ENCODE results near the gene ZNF582. TPM values are rescaled to one million over a fixed set of nuclear protein-coding genes. Genes with fewer than 3 reads are reported as not detected.

ZNF582 gene
- total and polyA plus RNA-seq, 2 donors from 2014 or later: 3.8 to 5.0 TPM

DNA sequence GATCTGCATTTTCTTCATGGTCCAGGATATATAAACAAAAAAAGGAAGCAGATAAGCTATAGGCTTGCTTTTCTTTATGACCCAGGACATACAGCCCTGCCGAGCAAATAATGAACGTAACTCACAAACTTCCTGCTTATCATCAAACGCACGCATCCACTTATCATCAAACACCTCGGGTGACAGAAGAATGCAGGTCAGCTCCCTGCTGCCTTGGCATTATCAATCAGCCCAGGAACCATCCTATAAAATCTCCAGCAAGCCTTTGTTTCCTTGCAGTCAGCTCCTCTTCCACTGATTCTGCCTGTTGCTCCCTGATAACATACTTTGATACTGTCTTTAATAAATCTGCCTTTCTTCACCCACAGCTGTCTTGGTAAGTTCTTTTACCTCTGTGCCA lies 5.5 kb upstream of the ZNF582 start:
- FAIRE-seq (no peak), DNase-seq (no peak)
- Histone ChIP-seq H3K27me3 (ENCODE audit: control insufficient read depth, insufficient read depth, low read length) (no peaks in the 10 kb centered on the region), H3K36me3 (ENCODE audit: control insufficient read depth in 2 of 3, insufficient read depth in 3 of 3, low read length in 3 of 3) (peaks cover 4 to 8% (median 6%) of the 10 kb centered on the region in 3 donors), H3K9ac (ENCODE audit: low read length in 3 of 3) (no peak overlapping the region), H3K9me3 (ENCODE audit: control insufficient read depth in 2 of 3, insufficient read depth in 1 of 3, low read length in 3 of 3) (peaks cover 0 to 14% (median 2%) of the 10 kb centered on the region in 3 donors), H3K4me1 (ENCODE audit: control insufficient read depth in 2 of 3, insufficient read depth in 2 of 3, low read depth in 1 of 3, low read length in 3 of 3) (peaks cover 0 to 8% (median 3%) of the 10 kb centered on the region in 3 donors), H3K27ac (ENCODE audit: low read depth in 2 of 2, low read length in 2 of 2) (no peak overlapping the region), H3K4me3 (ENCODE audit: low read length in 3 of 3) (no peak overlapping the region)
- intact Hi-C loops (cut with DNase I): no loop called here
- TF ChIP-seq, protein P1, sequence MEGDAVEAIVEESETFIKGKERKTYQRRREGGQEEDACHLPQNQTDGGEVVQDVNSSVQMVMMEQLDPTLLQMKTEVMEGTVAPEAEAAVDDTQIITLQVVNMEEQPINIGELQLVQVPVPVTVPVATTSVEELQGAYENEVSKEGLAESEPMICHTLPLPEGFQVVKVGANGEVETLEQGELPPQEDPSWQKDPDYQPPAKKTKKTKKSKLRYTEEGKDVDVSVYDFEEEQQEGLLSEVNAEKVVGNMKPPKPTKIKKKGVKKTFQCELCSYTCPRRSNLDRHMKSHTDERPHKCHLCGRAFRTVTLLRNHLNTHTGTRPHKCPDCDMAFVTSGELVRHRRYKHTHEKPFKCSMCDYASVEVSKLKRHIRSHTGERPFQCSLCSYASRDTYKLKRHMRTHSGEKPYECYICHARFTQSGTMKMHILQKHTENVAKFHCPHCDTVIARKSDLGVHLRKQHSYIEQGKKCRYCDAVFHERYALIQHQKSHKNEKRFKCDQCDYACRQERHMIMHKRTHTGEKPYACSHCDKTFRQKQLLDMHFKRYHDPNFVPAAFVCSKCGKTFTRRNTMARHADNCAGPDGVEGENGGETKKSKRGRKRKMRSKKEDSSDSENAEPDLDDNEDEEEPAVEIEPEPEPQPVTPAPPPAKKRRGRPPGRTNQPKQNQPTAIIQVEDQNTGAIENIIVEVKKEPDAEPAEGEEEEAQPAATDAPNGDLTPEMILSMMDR (IDR thresholded peaks at IDR 0.05; ENCODE audit: borderline replicate concordance, extremely low read depth, insufficient read depth): no peak

DNA sequence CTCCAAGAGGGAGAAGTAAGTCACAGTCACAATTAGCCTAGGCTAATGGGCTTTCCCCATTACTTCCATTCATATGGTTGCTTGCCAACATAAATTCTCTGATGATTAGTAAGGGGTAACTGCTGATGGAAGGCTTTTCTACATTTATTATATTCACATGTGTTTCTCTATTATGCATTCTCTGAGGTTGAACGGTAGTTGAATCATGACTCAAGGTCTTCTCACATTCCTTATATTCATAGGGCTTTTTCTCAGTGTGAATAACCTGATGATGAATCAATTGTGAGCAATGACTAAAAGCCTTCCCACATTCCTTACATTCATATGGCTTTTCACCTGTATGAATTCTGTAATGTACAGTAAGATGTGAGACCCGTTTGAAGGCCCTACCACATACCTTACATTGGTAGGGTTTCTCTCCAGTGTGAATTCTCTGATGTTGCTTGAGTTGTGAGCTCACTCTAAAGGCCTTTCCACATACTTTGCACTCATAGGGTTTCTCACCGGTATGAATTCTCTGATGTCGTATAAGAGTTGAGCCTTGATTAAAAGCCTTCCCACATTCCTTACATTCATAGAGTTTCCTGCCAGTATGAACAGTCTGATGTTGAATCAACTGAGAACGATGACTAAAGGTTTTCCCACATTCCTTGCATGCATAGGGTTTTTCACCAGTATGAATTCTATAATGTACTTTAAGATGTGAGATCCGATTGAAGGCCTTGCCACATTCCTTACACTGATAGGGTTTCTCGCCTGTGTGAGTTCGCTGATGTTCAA lies 9.3 kb downstream of the ZNF582 start:
- H3K27ac ChIP-seq (ENCODE audit: low read depth in 2 of 2, low read length in 2 of 2): no peak overlapping the region
- peaks cover 0 to 11% (median 1%) of the 10 kb centered on the region in 3 donors for H3K9me3 ChIP-seq (ENCODE audit: control insufficient read depth in 2 of 3, insufficient read depth in 1 of 3, low read length in 3 of 3)
- intact Hi-C loops (cut with DNase I): no loop called here
- FAIRE-seq: no peak
- H3K9ac ChIP-seq (ENCODE audit: low read length in 3 of 3): no peak overlapping the region
- peaks cover 0 to 15% (median 4%) of the 10 kb centered on the region in 3 donors for H3K36me3 ChIP-seq (ENCODE audit: control insufficient read depth in 2 of 3, insufficient read depth in 3 of 3, low read length in 3 of 3)
- H3K4me1 ChIP-seq (ENCODE audit: control insufficient read depth in 2 of 3, insufficient read depth in 2 of 3, low read depth in 1 of 3, low read length in 3 of 3): no peaks in the 10 kb centered on the region
- TF ChIP-seq, protein P1 (IDR thresholded peaks at IDR 0.05; ENCODE audit: borderline replicate concordance, extremely low read depth, insufficient read depth): no peak
- no peak for DNase-seq
- no peak overlapping the region for H3K4me3 ChIP-seq (ENCODE audit: low read length in 3 of 3)
- H3K27me3 ChIP-seq (ENCODE audit: control insufficient read depth, insufficient read depth, low read length): no peaks in the 10 kb centered on the region

DNA sequence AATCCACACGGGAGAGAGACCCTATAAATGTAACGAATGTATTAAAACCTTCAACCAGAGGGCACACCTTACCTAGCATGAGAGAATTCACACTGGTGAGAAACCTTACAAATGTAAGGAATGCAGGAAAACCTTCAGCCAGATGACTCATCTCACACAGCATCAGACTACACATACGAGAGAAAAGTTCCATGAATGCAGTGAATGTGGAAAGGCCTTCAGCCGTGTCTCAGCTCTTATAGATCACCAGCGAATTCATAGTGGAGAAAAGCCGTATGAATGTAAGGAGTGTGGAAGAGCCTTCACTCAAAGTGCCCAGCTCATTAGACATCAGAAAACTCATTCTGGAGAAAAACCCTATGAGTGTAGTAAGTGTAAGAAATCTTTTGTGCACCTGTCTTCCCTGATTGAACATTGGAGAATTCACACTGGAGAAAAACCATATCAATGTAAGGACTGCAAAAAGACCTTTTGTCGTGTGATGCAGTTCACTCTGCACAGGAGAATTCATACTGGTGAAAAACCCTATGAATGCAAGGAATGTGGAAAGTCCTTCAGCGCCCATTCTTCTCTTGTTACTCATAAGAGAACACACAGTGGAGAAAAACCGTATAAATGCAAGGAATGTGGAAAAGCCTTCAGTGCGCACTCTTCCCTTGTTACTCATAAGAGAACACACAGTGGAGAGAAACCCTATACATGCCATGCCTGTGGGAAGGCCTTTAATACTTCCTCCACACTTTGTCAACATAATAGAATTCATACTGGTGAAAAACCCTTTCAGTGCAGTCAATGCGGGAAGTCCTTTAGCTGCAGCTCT lies 16.0 kb downstream of the ZNF582 start:
- DNase-seq (no peak), FAIRE-seq (no peak)
- Histone ChIP-seq H3K27me3 (ENCODE audit: control insufficient read depth, insufficient read depth, low read length) (no peaks in the 10 kb centered on the region), H3K4me1 (ENCODE audit: control insufficient read depth in 2 of 3, insufficient read depth in 2 of 3, low read depth in 1 of 3, low read length in 3 of 3) (no peaks in the 10 kb centered on the region), H3K4me3 (ENCODE audit: low read length in 3 of 3) (peak overlapping the region in 1 of 3 donors; percentile 13), H3K9me3 (ENCODE audit: control insufficient read depth in 2 of 3, insufficient read depth in 1 of 3, low read length in 3 of 3) (peaks cover 10 to 21% (median 17%) of the 10 kb centered on the region in 3 donors), H3K27ac (ENCODE audit: low read depth in 2 of 2, low read length in 2 of 2) (no peak overlapping the region), H3K9ac (ENCODE audit: low read length in 3 of 3) (no peak overlapping the region), H3K36me3 (ENCODE audit: control insufficient read depth in 2 of 3, insufficient read depth in 3 of 3, low read length in 3 of 3) (peaks cover 42 to 48% (median 44%) of the 10 kb centered on the region in 3 donors)
- intact Hi-C loops (cut with DNase I): loop anchor here (10.0 kb wide), 1 partner anchor 297 kb away; the partner anchor contains the start of gene ZNF835
- TF ChIP-seq, protein P1 (IDR thresholded peaks at IDR 0.05; ENCODE audit: borderline replicate concordance, extremely low read depth, insufficient read depth): no peak
